IMR-90 (cell line): ENCODE data around the gene OR6C2. TPM values are rescaled to one million over a fixed set of nuclear protein-coding genes. Genes with fewer than 3 reads are reported as not detected.
"Not testable (repeated sequence)": the region's sequence is repeated elsewhere in the genome, so short reads cannot be mapped to it uniquely, and the experiment has no call there.

Source experiments
- ATAC-seq: fragments of 200-7000 bp; cut with Tn5 transposase; 2 replicates; pipeline ENCODE4 v1.9.1; 2020; ENCODE audit warnings: low read depth, mild to moderate bottlenecking, moderate library complexity
- BruUV-seq: library from RNA; stranded (reverse); fragments of 400-500 nt; replicated peaks from 2 replicates; lab custom pipeline; 2021; lab: Mats Ljungman, UMichigan
- CTCF ChIA-PET: fragments of 300-600 bp; formaldehyde crosslinking; extraction: SDS; loops from one replicate; lab custom pipeline; 2021; ENCODE audit warnings: antibody characterized with exemption; lab: Yijun Ruan, JAX
- POLR2A ChIA-PET: fragments of 300-600 bp; sonication (Branson Sonifier 250); formaldehyde crosslinking; loops from one replicate; lab custom pipeline; 2022; ENCODE audit warnings: antibody characterized with exemption; ENCODE audit not compliant: unreplicated experiment; lab: Charles Lee
- DNase-seq: peaks from one replicate; pipeline ENCODE4 v3.0.0; 2013
- H2AFZ ChIP-seq: replicated peaks from 2 replicates; pipeline ENCODE3; 2013; ENCODE audit warnings: low read length, mild to moderate bottlenecking; ENCODE audit not compliant: poor library complexity
- H2AK5ac ChIP-seq: 2 replicates; pipeline ENCODE4 v1.6.1; 2013; ENCODE audit warnings: low read depth, low read length, inconsistent platforms
- H2AK9ac ChIP-seq: replicated peaks from 2 replicates; pipeline ENCODE3; 2013; ENCODE audit warnings: mild to moderate bottlenecking, low read depth, low read length, moderate library complexity; ENCODE audit not compliant: poor library complexity
- H2BK120ac ChIP-seq: 2 replicates; pipeline ENCODE4 v1.6.1; 2013; ENCODE audit warnings: low read depth, low read length, inconsistent platforms
- H2BK15ac ChIP-seq: 3 replicates; pipeline ENCODE4 v1.6.1; 2013; ENCODE audit warnings: low read depth, low read length, inconsistent platforms
- H2BK20ac ChIP-seq: 2 replicates; pipeline ENCODE4 v1.6.1; 2013; ENCODE audit warnings: low read depth, mild to moderate bottlenecking, inconsistent platforms, low read length, moderate library complexity
- H2BK5ac ChIP-seq: 2 replicates; pipeline ENCODE4 v1.6.1; 2013; ENCODE audit warnings: mild to moderate bottlenecking, low read depth, low read length, inconsistent platforms; ENCODE audit not compliant: poor library complexity, severe bottlenecking
- H3K14ac ChIP-seq: replicated peaks from 2 replicates; pipeline ENCODE4 v1.6.1; 2013; ENCODE audit warnings: low read depth, low read length, inconsistent platforms
- H3K18ac ChIP-seq: 2 replicates; pipeline ENCODE4 v1.6.1; 2013; ENCODE audit warnings: low read depth, low read length, control low read depth
- H3K23ac ChIP-seq: 2 replicates; pipeline ENCODE4 v1.6.1; 2013; ENCODE audit warnings: low read depth, low read length, inconsistent platforms
- H3K27ac ChIP-seq: 2 replicates; pipeline ENCODE4 v1.5.1; 2013; ENCODE audit warnings: mild to moderate bottlenecking, control low read depth, low read length; ENCODE audit not compliant: insufficient read depth
- H3K27me3 ChIP-seq: 2 replicates; pipeline ENCODE4 v1.6.1; 2013; ENCODE audit warnings: low read length; ENCODE audit not compliant: control insufficient read depth, insufficient read depth
- H3K36me3 ChIP-seq: 2 replicates; pipeline ENCODE4 v1.6.1; 2013; ENCODE audit warnings: low read length, mixed read lengths; ENCODE audit not compliant: control insufficient read depth, insufficient read depth
- H3K4ac ChIP-seq: 2 replicates; pipeline ENCODE4 v1.6.1; 2013; ENCODE audit warnings: low read depth, low read length, inconsistent platforms
- H3K4me1 ChIP-seq: 2 replicates; pipeline ENCODE4 v1.6.1; 2013; ENCODE audit warnings: low read length, mixed read lengths; ENCODE audit not compliant: control insufficient read depth, insufficient read depth
- H3K4me2 ChIP-seq: 2 replicates; pipeline ENCODE4 v1.6.1; 2013; ENCODE audit warnings: low read depth, mild to moderate bottlenecking, control low read depth, low read length, moderate library complexity
- H3K4me3 ChIP-seq: 2 replicates; pipeline ENCODE4 v1.5.1; 2013; ENCODE audit warnings: low read depth, mild to moderate bottlenecking, control low read depth, low read length, moderate library complexity; ENCODE audit not compliant: insufficient read depth
- H3K56ac ChIP-seq: 2 replicates; pipeline ENCODE4 v1.6.1; 2013; ENCODE audit warnings: low read length, inconsistent platforms; ENCODE audit not compliant: insufficient read depth; ENCODE audit errors: extremely low read depth
- H3K79me1 ChIP-seq, 2 experiments: 2 replicates each; pipeline ENCODE4 v1.6.1; 2013; ENCODE audit warnings: low read length in 2 of 2, inconsistent platforms in 1 of 2, low read depth in 1 of 2
- H3K9ac ChIP-seq: 2 replicates; pipeline ENCODE4 v1.6.1; 2013; ENCODE audit warnings: low read depth, low read length, control low read depth
- H3K9me1 ChIP-seq: 2 replicates; pipeline ENCODE4 v1.6.1; 2013; ENCODE audit warnings: low read length, inconsistent platforms; ENCODE audit not compliant: insufficient read depth
- H3K9me3 ChIP-seq: 2 replicates; pipeline ENCODE4 v1.6.1; 2013; ENCODE audit warnings: low read length; ENCODE audit not compliant: control insufficient read depth, insufficient read depth
- H4K20me1 ChIP-seq: 2 replicates; pipeline ENCODE4 v1.6.1; 2013; ENCODE audit warnings: low read length, inconsistent platforms; ENCODE audit not compliant: insufficient read depth
- H4K5ac ChIP-seq: 2 replicates; pipeline ENCODE4 v1.6.1; 2013; ENCODE audit warnings: mild to moderate bottlenecking, low read depth, low read length, control low read depth
- H4K8ac ChIP-seq, 2 experiments: 2 replicates each; pipeline ENCODE4 v1.6.1; 2013; ENCODE audit warnings: low read depth in 2 of 2, low read length in 2 of 2, control low read depth in 1 of 2, inconsistent platforms in 1 of 2
- H4K91ac ChIP-seq: 2 replicates; pipeline ENCODE4 v1.6.1; 2013; ENCODE audit warnings: low read depth, low read length, inconsistent platforms; ENCODE audit not compliant: insufficient read depth
- WGBS, 2 experiments: methylation state at CpG; one replicate each; pipeline versions ENCODE4 v1.1.5 to v1.1.7; 2013; ENCODE audit warnings: missing lambda C conversion rate in 2 of 2; ENCODE audit not compliant: insufficient read length in 1 of 2; ENCODE audit errors: extremely low coverage in 2 of 2; 5-methylcytosine and 5-hydroxymethylcytosine counted together
- dilution Hi-C: fragments of 300-500 bp; cut with HindIII; formaldehyde crosslinking; loops from one replicate; pipeline ENCODE4 v1.14.3; 2018; ENCODE audit warnings: low sequenced_read_pairs; ENCODE audit not compliant: unreplicated experiment
- in situ Hi-C: fragments of 300-500 bp; cut with MboI; formaldehyde crosslinking; loops from 3 replicates; pipeline ENCODE4 v1.14.3; 2019; ENCODE audit warnings: low sequenced_read_pairs, inconsistent platforms, mixed read lengths
- intact Hi-C: fragments of 100-400 bp; cut with micrococcal nuclease; formaldehyde crosslinking; loops from 2 replicates; pipeline ENCODE4 v1.10.0; 2022
- polyA plus RNA-seq, 3 experiments: library from polyadenylated mRNA; depleted of rRNA; stranded (reverse); fragments of >200 nt; gene quantifications; 2 replicates each; pipeline ENCODE4 v1.2.3, GENCODE V29; 2012; ENCODE audit warnings: low replicate concordance in 1 of 3
- total RNA-seq: library from RNA; depleted of rRNA; stranded (reverse); fragments of >200 nt; gene quantifications from 2 replicates; pipeline ENCODE4 v1.2.3, GENCODE V29; 2012

OR6C2 gene
- total and polyA plus RNA-seq, 2 of the 4 experiments (the other 2 are of a cell fraction), result not detected

GRCh38 chr12:55479136-55479535 is 35.3 kb downstream of the OR6C2 start:
- ATAC-seq, intact Hi-C loops, H2BK120ac ChIP-seq, H4K20me1 ChIP-seq, BruUV-seq, H2BK15ac ChIP-seq, H3K4me2 ChIP-seq, H2BK5ac ChIP-seq, H3K27ac ChIP-seq, dilution Hi-C loops, H2BK20ac ChIP-seq, H3K9ac ChIP-seq, H3K79me1 ChIP-seq, H3K9me1 ChIP-seq, H3K56ac ChIP-seq, H2AFZ ChIP-seq, H3K23ac ChIP-seq, H3K9me3 ChIP-seq, POLR2A ChIA-PET, DNase-seq, CTCF ChIA-PET, H3K4me3 ChIP-seq, H2AK5ac ChIP-seq, H4K91ac ChIP-seq, H4K8ac ChIP-seq, H4K5ac ChIP-seq, H2AK9ac ChIP-seq, H3K4ac ChIP-seq, H3K36me3 ChIP-seq, H3K18ac ChIP-seq, H3K14ac ChIP-seq, in situ Hi-C loops, H3K4me1 ChIP-seq, H3K27me3 ChIP-seq: not testable (repeated sequence)
- WGBS, 2 experiments, result no CpG with 5 or more reads among the region's 29 CpGs

GRCh38 chr12:55484284-55484683 is 40.4 kb downstream of the OR6C2 start:
- H3K4me1 ChIP-seq, H4K20me1 ChIP-seq, H3K27ac ChIP-seq, H3K23ac ChIP-seq, H3K9me3 ChIP-seq, H3K4ac ChIP-seq, H3K9ac ChIP-seq, CTCF ChIA-PET, H3K14ac ChIP-seq, H3K9me1 ChIP-seq, POLR2A ChIA-PET, H2AFZ ChIP-seq, ATAC-seq, H3K27me3 ChIP-seq, H3K56ac ChIP-seq, BruUV-seq, DNase-seq, in situ Hi-C loops, H2AK5ac ChIP-seq, H4K91ac ChIP-seq, H3K18ac ChIP-seq, H2BK120ac ChIP-seq, dilution Hi-C loops, H2AK9ac ChIP-seq, H3K4me2 ChIP-seq, H3K79me1 ChIP-seq, intact Hi-C loops, H2BK5ac ChIP-seq, H3K36me3 ChIP-seq, H4K8ac ChIP-seq, H3K4me3 ChIP-seq, H4K5ac ChIP-seq, H2BK15ac ChIP-seq, H2BK20ac ChIP-seq: not testable (repeated sequence)
- WGBS, 2 experiments, result no CpG with 5 or more reads among the region's 13 CpGs
